GM21526 (cell line): ENCODE measurements around the gene CCSER1.
"Not testable (repeated sequence)": the region's sequence is repeated elsewhere in the genome, so short reads cannot be mapped to it uniquely, and the experiment has no call there.

Experiments
- ATAC-seq: cut with Tn5 transposase; IDR thresholded peaks from one replicate; pipeline ENCODE4 v1.9.1; 2021; ENCODE audit warnings: moderate library complexity; ENCODE audit not compliant: unreplicated experiment, low FRiP score

Gene CCSER1

GRCh38 chr4:90996813-90997212 lies 869.6 kb downstream of the CCSER1 start:
- ATAC-seq = no peak

- no peak for ATAC-seq
These were observed 888.7 kb downstream of the CCSER1 start for GRCh38 chr4:91015861-91016260.

- ATAC-seq = no peak
These were observed 892.3 kb downstream of the CCSER1 start for GRCh38 chr4:91019513-91019912.

- no peak for ATAC-seq
These were observed 898.3 kb downstream of the CCSER1 start for GRCh38 chr4:91025241-91026148.

- no peak for ATAC-seq
These were observed 901.0 kb downstream of the CCSER1 start for GRCh38 chr4:91028228-91028627.

GRCh38 chr4:91031761-91032160 lies 904.6 kb downstream of the CCSER1 start:
- ATAC-seq = no peak

GRCh38 chr4:91032725-91033445 lies 905.7 kb downstream of the CCSER1 start:
- no peak for ATAC-seq

GRCh38 chr4:91035276-91035675 lies 908.1 kb downstream of the CCSER1 start:
- ATAC-seq = no peak

GRCh38 chr4:91037951-91038350 lies 910.8 kb downstream of the CCSER1 start:
- ATAC-seq = no peak

GRCh38 chr4:91057871-91058270 lies 930.7 kb downstream of the CCSER1 start:
- no peak for ATAC-seq

- ATAC-seq = no peak
These were observed 931.2 kb downstream of the CCSER1 start for GRCh38 chr4:91058345-91058744.

- ATAC-seq = no peak
These were observed 937.1 kb downstream of the CCSER1 start for GRCh38 chr4:91064157-91064853.

- no peak for ATAC-seq
These were observed 937.9 kb downstream of the CCSER1 start for GRCh38 chr4:91065117-91065516.

- no peak for ATAC-seq
These were observed 943.5 kb downstream of the CCSER1 start for GRCh38 chr4:91070736-91071135.

- no peak for ATAC-seq
These were observed 949.0 kb downstream of the CCSER1 start for GRCh38 chr4:91076147-91076546.

GRCh38 chr4:91085961-91086360 lies 958.8 kb downstream of the CCSER1 start:
- no peak for ATAC-seq

- ATAC-seq = no peak
These were observed 960.5 kb downstream of the CCSER1 start for GRCh38 chr4:91087743-91088142.

- no peak for ATAC-seq
These were observed 962.0 kb downstream of the CCSER1 start for GRCh38 chr4:91089178-91089577.

- ATAC-seq = no peak
These were observed 965.3 kb downstream of the CCSER1 start for GRCh38 chr4:91092398-91092980.

- not testable (repeated sequence) for ATAC-seq
These were observed 967.0 kb downstream of the CCSER1 start for GRCh38 chr4:91094220-91094619.

- no peak for ATAC-seq
These were observed 972.5 kb downstream of the CCSER1 start for GRCh38 chr4:91099666-91100065.
